ENCODE results near the gene MS4A6A.
"Not testable (repeated sequence)": the region's sequence is repeated elsewhere in the genome, so short reads cannot be mapped to it uniquely, and the experiment has no call there.

The MS4A6A gene

DNA sequence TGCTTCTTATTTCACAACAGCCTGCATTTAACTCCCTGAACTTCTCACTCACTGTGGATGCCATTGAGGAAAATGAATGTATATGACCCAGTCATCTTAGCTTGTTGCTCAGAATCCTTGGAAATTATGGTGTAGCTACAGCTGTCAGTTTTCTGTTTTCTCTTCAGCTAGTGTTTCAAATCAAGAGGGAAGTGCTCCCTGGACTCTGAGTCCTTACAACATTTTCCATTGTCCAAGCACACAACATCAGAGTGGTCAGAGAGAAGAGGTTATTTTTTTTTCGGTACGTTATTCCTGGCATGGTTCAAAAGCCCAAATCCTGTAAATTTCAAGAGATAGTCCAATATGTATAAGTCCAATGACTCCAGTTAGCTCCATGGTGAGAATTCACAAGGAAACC lies 23.6 kb downstream of the MS4A6A start:
- H3F3A ChIP-seq (ENCODE audit: insufficient read depth, low read length), result no peaks in the 10 kb centered on the region
- H3K9me2 ChIP-seq (replicated peaks; ENCODE audit: insufficient read depth, low read length), result no peaks in the 10 kb centered on the region
- H2AFZ ChIP-seq (ENCODE audit: low read length), result no peak overlapping the region
- no peaks in the 10 kb centered on the region for H3K9me3 ChIP-seq (replicated peaks; ENCODE audit: insufficient read depth, low read length)
- no peak for DNase-seq
- H3K79me2 ChIP-seq (ENCODE audit: low read length), result no peaks in the 10 kb centered on the region
- H3K4me2 ChIP-seq (ENCODE audit: low read depth, low read length), result no peak overlapping the region
- no peaks in the 10 kb centered on the region for H4K20me1 ChIP-seq (ENCODE audit: insufficient read depth, low read length)
- no peaks in the 10 kb centered on the region; the same call in 1 of the 2 replicates for H3K4me1 ChIP-seq (ENCODE audit: low read length)
- no peaks in the 10 kb centered on the region for H3K36me3 ChIP-seq (replicated peaks; ENCODE audit: insufficient read depth, low read length)
- TF ChIP-seq EZH2phosphoT487 (IDR thresholded peaks at IDR 0.05; ENCODE audit: low read length) (no peak), EZH2 (optimal IDR thresholded peaks at IDR 0.05; ENCODE audit: low read depth, low read length) (no peak)
- TF ChIP-seq, protein P1, sequence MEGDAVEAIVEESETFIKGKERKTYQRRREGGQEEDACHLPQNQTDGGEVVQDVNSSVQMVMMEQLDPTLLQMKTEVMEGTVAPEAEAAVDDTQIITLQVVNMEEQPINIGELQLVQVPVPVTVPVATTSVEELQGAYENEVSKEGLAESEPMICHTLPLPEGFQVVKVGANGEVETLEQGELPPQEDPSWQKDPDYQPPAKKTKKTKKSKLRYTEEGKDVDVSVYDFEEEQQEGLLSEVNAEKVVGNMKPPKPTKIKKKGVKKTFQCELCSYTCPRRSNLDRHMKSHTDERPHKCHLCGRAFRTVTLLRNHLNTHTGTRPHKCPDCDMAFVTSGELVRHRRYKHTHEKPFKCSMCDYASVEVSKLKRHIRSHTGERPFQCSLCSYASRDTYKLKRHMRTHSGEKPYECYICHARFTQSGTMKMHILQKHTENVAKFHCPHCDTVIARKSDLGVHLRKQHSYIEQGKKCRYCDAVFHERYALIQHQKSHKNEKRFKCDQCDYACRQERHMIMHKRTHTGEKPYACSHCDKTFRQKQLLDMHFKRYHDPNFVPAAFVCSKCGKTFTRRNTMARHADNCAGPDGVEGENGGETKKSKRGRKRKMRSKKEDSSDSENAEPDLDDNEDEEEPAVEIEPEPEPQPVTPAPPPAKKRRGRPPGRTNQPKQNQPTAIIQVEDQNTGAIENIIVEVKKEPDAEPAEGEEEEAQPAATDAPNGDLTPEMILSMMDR (IDR thresholded peaks at IDR 0.05; ENCODE audit: low read length), result no peak
- H3K9ac ChIP-seq (ENCODE audit: low read length), result no peak overlapping the region
- no peak overlapping the region for H3K4me3 ChIP-seq (ENCODE audit: low read length)
- no peaks in the 10 kb centered on the region for H3K27me3 ChIP-seq (replicated peaks; ENCODE audit: insufficient read depth, low read length)
- no peak overlapping the region for H3K27ac ChIP-seq (ENCODE audit: low read length)

DNA sequence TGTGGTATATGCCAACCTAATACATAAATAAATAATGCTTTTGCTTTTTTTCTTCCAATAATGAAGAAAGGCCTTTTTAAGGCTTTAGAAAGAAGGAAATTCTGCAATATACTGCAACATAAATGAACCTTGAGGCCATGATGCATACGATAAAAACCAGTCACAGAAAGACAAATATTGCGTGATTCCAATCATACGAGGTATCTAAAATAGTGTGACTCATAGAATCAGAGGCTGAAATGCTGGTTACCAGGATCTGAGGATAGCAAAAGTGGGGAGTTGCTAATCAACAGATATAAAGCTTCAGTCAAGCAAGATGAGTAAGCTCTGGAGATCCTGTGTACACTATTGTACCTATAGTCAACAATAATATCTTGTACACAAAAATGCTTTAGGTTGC lies 24.2 kb downstream of the MS4A6A start:
- H3F3A ChIP-seq (ENCODE audit: insufficient read depth, low read length), result no peaks in the 10 kb centered on the region
- no peak for DNase-seq

DNA sequence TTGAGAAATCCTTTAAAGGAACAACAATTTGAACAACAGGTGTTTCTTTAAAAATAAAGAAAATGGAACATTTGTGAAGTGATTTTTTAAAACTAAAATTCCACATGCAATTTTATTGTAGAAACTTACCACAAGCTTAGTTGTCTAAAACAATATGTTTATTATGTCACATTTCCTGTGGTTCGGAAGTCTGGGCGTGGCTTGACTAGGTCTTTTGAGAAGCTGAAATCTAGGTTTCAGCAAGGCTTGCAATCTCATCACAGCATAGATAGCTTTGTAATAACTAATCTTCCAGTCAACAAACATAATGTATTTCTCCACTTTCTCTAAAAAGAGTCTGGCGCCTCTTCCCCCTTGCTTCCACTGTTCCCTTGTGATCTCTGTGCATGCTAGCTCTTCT lies 27.0 kb downstream of the MS4A6A start:
- no peaks in the 10 kb centered on the region for H4K20me1 ChIP-seq (ENCODE audit: insufficient read depth, low read length)

More for the DNA sequence above, 24.2 kb downstream of the MS4A6A start:
- Histone ChIP-seq H2AFZ (ENCODE audit: low read length) (no peak overlapping the region), H3K4me1 (ENCODE audit: low read length) (no peaks in the 10 kb centered on the region; the same call in 1 of the 2 replicates), H3K4me2 (ENCODE audit: low read depth, low read length) (no peak overlapping the region), H3K9me2 (replicated peaks; ENCODE audit: insufficient read depth, low read length) (no peaks in the 10 kb centered on the region), H3K27me3 (replicated peaks; ENCODE audit: insufficient read depth, low read length) (no peaks in the 10 kb centered on the region), H3K4me3 (ENCODE audit: low read length) (no peak overlapping the region), H3K36me3 (replicated peaks; ENCODE audit: insufficient read depth, low read length) (no peaks in the 10 kb centered on the region), H3K9me3 (replicated peaks; ENCODE audit: insufficient read depth, low read length) (no peaks in the 10 kb centered on the region), H4K20me1 (ENCODE audit: insufficient read depth, low read length) (no peaks in the 10 kb centered on the region), H3K79me2 (ENCODE audit: low read length) (no peaks in the 10 kb centered on the region), H3K27ac (ENCODE audit: low read length) (no peak overlapping the region), H3K9ac (ENCODE audit: low read length) (no peak overlapping the region)
- TF ChIP-seq EZH2phosphoT487 (IDR thresholded peaks at IDR 0.05; ENCODE audit: low read length) (no peak), EZH2 (optimal IDR thresholded peaks at IDR 0.05; ENCODE audit: low read depth, low read length) (no peak)
- TF ChIP-seq, protein P1 (IDR thresholded peaks at IDR 0.05; ENCODE audit: low read length), result no peak

DNA sequence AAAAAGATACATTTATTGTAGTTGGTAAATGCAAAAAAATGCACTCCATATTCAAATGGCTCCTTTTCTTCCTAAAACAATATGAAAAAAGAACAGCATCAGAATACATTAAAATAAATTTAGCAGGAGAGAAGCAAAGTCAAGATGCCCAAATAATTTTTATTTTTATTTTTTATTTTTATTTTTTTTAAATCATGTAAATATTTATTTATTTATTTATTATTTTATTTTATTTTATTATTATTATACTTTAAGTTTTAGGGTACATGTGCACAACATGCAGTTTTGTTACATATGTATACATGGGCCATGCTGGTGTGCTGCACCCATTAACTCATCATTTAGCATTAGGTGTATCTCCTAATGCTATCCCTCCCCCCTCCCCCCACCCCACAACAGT lies 30.2 kb downstream of the MS4A6A start:
- H3F3A ChIP-seq (ENCODE audit: insufficient read depth, low read length); H4K20me1 ChIP-seq (ENCODE audit: insufficient read depth, low read length); H3K9me2 ChIP-seq (replicated peaks; ENCODE audit: insufficient read depth, low read length); H3K27me3 ChIP-seq (replicated peaks; ENCODE audit: insufficient read depth, low read length); H3K4me2 ChIP-seq (ENCODE audit: low read depth, low read length); H3K27ac ChIP-seq (ENCODE audit: low read length); H3K4me1 ChIP-seq (ENCODE audit: low read length); H3K9ac ChIP-seq (ENCODE audit: low read length); H3K9me3 ChIP-seq (replicated peaks; ENCODE audit: insufficient read depth, low read length); H3K36me3 ChIP-seq (replicated peaks; ENCODE audit: insufficient read depth, low read length); H3K4me3 ChIP-seq (ENCODE audit: low read length); DNase-seq; H3K79me2 ChIP-seq (ENCODE audit: low read length); H2AFZ ChIP-seq (ENCODE audit: low read length): not testable (repeated sequence)

More for the DNA sequence above, 27.0 kb downstream of the MS4A6A start:
- no peak overlapping the region for H3K27ac ChIP-seq (ENCODE audit: low read length)
- no peaks in the 10 kb centered on the region for H3K79me2 ChIP-seq (ENCODE audit: low read length)
- no peak overlapping the region for H3K9ac ChIP-seq (ENCODE audit: low read length)
- H3K36me3 ChIP-seq (replicated peaks; ENCODE audit: insufficient read depth, low read length), result no peaks in the 10 kb centered on the region
- no peaks in the 10 kb centered on the region for H3F3A ChIP-seq (ENCODE audit: insufficient read depth, low read length)
- H3K9me2 ChIP-seq (replicated peaks; ENCODE audit: insufficient read depth, low read length), result no peaks in the 10 kb centered on the region
- H3K4me1 ChIP-seq (ENCODE audit: low read length), result no peaks in the 10 kb centered on the region; the same call in 1 of the 2 replicates
- H3K4me2 ChIP-seq (ENCODE audit: low read depth, low read length), result no peak overlapping the region
- TF ChIP-seq, protein P1 (IDR thresholded peaks at IDR 0.05; ENCODE audit: low read length), result no peak
- TF ChIP-seq EZH2phosphoT487 (IDR thresholded peaks at IDR 0.05; ENCODE audit: low read length), result no peak
- TF ChIP-seq EZH2 (optimal IDR thresholded peaks at IDR 0.05; ENCODE audit: low read depth, low read length), result no peak
- no peaks in the 10 kb centered on the region for H3K27me3 ChIP-seq (replicated peaks; ENCODE audit: insufficient read depth, low read length)
- H2AFZ ChIP-seq (ENCODE audit: low read length), result no peak overlapping the region
- H3K4me3 ChIP-seq (ENCODE audit: low read length), result no peak overlapping the region
- DNase-seq, result no peak
- no peaks in the 10 kb centered on the region for H3K9me3 ChIP-seq (replicated peaks; ENCODE audit: insufficient read depth, low read length)

Data from MM.1S (cell line).